ENCODE data around the gene NPY4R2.
"Not testable (repeated sequence)": the region's sequence is repeated elsewhere in the genome, so short reads cannot be mapped to it uniquely, and the experiment has no call there.

Gene NPY4R2, protein sequence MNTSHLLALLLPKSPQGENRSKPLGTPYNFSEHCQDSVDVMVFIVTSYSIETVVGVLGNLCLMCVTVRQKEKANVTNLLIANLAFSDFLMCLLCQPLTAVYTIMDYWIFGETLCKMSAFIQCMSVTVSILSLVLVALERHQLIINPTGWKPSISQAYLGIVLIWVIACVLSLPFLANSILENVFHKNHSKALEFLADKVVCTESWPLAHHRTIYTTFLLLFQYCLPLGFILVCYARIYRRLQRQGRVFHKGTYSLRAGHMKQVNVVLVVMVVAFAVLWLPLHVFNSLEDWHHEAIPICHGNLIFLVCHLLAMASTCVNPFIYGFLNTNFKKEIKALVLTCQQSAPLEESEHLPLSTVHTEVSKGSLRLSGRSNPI

GRCh38 chr10:47918475-47918874, at the start of gene NPY4R2:
Gene NPY4R2 (plus strand): TSS chr10:47918662. CDS start chr10:47921988, 3,326 bp downstream.
- not testable (repeated sequence) for DNase-seq (ENCODE audit: low read depth, low spot score)

GRCh38 chr10:47870887-47871286, 47.6 kb upstream of the NPY4R2 start:
- DNase-seq (ENCODE audit: low read depth, low spot score) = not testable (repeated sequence)

- DNase-seq (ENCODE audit: low read depth, low spot score) = not testable (repeated sequence)
Measured at GRCh38 chr10:47871485-47872180, 46.8 kb upstream of the NPY4R2 start.

DNA sequence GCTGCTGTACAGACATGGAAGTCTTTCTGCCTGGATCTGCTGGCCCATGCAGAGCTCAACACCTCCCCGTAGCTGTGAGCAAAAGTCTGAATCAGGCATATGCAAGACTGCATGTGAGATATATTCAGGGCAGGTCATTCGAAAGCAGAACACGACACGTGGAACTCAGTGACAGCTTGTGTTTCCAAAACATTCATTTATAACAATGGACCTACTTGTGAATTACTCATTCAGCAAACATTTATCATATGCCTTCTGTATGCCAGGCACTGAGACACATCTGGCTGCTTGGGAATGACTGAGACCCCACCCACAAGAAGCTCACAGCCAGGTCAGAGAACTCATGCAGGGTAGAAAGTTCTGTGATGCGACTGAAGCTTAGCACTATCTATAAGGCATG, 46.2 kb upstream of the NPY4R2 start:
- DNase-seq (ENCODE audit: low read depth, low spot score) = not testable (repeated sequence)

DNA sequence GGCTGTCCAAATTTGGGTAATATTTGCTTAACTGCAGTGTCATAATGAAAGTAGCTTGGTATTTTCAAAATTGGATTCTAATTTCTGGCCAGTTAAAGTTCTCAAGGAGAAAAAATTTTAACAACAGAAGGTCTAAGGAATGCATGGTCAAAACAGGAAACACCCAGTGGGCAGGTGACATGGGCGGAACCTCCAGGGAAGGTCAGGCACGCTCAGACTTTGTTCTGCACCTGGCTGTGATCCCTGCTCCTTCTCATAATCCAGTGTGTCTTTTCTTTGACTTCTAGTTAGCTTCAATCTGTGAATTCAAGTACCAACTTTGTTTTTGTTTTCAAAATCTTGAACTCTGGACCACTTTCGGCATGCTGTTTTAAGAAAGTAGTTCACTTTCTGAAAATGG, 34.2 kb upstream of the NPY4R2 start:
- DNase-seq (ENCODE audit: low read depth, low spot score) = not testable (repeated sequence)

DNA sequence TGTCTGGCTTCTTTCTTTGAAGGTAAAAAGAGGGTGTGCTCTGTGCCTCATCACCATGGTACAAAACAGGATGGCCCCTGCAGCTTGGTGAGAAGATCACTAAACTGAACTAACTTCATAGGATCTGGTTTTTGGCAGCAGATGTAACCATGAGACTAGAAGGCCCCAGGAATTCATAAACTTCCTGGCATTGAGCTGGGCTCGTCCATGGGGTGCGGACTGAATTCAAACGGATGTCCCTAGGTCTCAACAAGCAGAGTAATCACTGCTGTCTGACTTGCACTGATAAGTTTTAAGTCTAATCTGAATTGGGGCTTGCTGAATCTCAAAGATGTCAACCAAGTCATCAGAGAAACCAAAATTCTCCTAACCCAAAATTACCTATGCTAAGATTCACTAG, 33.5 kb upstream of the NPY4R2 start:
- DNase-seq (ENCODE audit: low read depth, low spot score) = not testable (repeated sequence)

- DNase-seq (ENCODE audit: low read depth, low spot score) = not testable (repeated sequence)
Measured at GRCh38 chr10:47886356-47886755, 32.1 kb upstream of the NPY4R2 start.

DNA sequence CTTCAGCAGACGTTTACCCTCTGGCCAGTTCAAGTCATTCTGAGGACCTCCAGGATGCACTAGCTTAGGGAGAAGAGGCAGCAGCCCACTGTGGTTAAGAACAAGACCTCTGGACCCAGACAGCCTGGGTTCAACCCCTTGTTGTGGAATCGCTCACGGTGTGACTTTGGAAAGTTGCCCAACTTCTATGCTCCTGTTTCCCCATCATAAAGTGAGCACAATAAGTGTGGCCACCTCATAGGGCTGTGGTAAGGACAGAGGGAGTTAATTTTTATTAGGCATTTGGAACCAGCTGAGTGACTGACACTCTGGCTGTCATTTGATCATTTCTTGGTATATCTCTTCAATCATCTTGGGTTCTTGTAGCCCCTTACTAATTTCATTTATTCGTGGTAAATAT, 31.6 kb upstream of the NPY4R2 start:
- not testable (repeated sequence) for DNase-seq (ENCODE audit: low read depth, low spot score)

DNA sequence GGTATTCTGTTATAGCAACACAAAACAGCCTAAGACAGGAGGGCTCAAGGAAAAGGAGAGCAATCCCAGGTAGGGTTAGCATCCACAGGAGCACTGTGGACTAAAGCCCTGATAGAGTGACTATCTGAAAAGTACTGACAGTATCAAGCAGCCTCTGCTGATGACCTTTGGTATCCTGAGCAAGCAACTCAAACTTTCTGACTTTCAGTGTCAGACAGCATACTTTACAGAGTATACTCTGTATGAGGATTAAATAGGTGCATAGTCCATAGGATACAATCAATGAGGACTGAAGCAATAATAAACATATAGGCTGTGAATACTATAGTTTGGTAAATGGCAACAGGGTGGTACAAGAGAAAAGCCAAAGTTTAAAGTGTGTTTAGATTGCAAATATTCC, 27.7 kb upstream of the NPY4R2 start:
- not testable (repeated sequence) for DNase-seq (ENCODE audit: low read depth, low spot score)

DNA sequence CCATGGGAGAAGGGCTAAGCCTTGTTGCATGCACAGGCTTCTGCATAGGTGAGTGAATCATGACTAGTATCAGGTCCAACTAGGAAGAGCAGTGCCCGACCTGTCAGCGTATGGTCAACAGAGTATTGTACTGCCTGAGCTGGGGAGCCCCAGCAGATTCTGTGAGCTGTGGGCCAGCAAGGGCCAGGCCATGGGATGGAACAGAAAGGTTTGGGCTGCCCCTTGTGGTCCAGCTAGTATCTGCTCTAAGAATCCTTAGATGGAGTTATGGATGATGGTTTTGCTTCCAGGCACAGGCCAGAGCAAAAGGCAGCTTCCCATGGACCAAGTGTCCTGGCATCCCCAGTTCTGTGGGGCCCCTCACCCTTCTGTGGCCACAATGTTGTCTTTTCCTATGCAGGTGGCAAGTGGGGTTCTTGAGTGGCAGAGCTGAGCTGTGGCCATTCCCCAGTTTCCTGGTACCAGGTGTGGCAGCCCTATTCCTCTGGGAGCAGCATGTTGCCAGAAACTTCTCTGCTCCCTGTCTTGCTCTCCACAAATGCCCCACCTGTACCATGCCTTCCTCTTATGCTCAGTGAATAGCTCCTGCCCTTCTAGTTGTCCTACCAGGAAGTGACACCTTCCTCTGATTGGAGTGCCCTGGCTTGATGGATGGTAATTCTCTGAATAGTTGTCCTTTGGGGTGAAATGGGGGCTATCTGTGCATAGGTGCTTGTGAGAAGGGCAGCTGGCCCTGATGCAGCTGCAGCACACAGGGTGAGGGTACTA, 25.8 kb upstream of the NPY4R2 start:
- DNase-seq (ENCODE audit: low read depth, low spot score) = not testable (repeated sequence)

DNA sequence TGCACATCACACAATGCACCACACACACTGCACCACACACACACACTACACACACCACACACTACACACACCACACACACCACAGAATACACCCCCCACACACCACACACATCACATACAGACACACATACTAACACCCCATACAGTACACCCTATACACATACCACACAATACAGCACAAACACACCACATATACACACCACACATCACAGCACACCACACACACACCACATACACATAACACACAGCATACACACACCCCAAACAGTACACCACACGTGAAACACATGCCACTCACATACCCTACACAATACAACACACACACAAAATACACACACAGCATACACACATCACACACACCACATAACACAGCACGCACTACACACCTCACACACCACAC, 23.9 kb upstream of the NPY4R2 start:
- DNase-seq (ENCODE audit: low read depth, low spot score) = not testable (repeated sequence)

GRCh38 chr10:47897813-47898212, 20.6 kb upstream of the NPY4R2 start:
- not testable (repeated sequence) for DNase-seq (ENCODE audit: low read depth, low spot score)

DNA sequence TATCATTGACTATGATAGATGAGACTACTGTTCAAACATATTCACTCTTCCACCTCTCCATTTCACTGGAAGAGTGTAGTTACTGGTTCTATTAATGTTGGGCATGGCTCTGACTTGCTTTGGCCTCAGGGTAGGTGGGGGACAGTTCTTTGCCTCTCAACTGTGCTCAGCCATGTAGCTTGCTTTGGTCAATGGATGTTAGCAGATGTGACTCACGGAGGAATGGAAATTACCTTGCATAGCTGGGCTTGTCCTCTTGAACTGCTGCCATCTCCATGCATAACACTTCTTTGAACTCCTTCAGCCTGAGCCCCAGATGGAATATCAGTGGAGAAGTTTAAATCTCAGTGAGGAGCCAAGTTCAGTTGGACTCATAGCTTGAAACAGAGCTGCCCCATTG, 9.1 kb upstream of the NPY4R2 start:
- not testable (repeated sequence) for DNase-seq (ENCODE audit: low read depth, low spot score)

- DNase-seq (ENCODE audit: low read depth, low spot score) = not testable (repeated sequence)
Measured at GRCh38 chr10:47910486-47910885, 8.0 kb upstream of the NPY4R2 start.

GRCh38 chr10:47914052-47914451, 4.4 kb upstream of the NPY4R2 start:
- not testable (repeated sequence) for DNase-seq (ENCODE audit: low read depth, low spot score)

DNA sequence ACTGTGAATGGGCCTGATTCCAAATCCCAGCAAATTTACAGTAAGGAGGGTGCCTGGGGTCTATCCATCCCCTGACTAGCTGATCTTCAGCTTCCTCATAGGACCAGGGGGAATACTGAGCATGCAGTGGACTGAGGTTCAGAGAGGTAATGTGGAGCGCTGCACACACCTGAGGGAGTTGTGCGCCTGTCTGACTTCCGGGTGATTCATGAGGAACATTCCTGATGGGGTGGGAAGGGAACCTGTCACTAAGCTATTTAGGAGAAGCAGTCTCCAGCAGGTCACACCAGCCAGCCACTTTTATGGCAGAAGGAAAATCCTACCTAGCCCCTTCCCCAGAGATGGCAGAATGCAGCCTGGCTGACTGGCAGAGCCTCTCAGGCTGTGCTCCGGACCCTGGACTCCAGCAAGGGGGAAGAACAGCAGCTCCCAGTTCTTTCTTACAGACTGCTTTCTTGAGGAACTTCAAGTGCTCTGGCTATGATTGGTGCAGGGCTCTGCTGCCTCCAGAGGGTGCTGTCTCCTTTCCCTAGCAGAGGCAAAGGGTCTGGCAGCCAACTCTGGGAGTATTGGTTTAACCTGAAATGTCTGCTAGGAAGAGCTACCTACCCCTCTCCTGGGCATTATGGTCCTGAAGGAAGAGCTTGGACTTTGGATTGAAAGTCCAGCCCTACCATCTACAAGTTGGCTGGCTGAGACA, 2.5 kb upstream of the NPY4R2 start:
- not testable (repeated sequence) for DNase-seq (ENCODE audit: low read depth, low spot score)

DNA sequence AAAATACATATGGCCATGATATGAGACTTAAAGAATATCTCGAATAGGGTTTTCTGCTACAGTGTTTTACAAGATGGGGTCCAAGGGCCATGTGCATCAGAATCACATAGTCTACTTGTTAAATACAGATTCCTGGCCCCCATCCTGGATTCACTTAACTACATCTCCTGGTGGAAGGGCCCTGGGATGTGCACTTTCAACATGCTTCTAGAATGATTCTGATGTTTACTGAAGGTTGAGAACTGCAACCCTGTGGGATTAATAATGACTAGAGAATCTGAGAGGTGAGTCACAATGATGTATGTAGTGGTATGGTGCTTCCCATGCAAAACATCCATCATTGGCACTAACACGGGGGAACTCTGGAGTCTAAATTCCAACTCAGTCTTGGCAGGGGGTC, 2.1 kb downstream of the NPY4R2 start:
- DNase-seq (ENCODE audit: low read depth, low spot score) = not testable (repeated sequence)

DNA sequence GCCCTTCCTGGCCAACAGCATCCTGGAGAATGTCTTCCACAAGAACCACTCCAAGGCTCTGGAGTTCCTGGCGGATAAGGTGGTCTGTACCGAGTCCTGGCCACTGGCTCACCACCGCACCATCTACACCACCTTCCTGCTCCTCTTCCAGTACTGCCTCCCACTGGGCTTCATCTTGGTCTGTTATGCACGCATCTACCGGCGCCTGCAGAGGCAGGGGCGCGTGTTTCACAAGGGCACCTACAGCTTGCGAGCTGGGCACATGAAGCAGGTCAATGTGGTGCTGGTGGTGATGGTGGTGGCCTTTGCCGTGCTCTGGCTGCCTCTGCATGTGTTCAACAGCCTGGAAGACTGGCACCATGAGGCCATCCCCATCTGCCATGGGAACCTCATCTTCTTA, 4.0 kb downstream of the NPY4R2 start:
- DNase-seq (ENCODE audit: low read depth, low spot score) = not testable (repeated sequence)

GRCh38 chr10:47924628-47925027, 6.2 kb downstream of the NPY4R2 start:
- DNase-seq (ENCODE audit: low read depth, low spot score) = not testable (repeated sequence)

DNA sequence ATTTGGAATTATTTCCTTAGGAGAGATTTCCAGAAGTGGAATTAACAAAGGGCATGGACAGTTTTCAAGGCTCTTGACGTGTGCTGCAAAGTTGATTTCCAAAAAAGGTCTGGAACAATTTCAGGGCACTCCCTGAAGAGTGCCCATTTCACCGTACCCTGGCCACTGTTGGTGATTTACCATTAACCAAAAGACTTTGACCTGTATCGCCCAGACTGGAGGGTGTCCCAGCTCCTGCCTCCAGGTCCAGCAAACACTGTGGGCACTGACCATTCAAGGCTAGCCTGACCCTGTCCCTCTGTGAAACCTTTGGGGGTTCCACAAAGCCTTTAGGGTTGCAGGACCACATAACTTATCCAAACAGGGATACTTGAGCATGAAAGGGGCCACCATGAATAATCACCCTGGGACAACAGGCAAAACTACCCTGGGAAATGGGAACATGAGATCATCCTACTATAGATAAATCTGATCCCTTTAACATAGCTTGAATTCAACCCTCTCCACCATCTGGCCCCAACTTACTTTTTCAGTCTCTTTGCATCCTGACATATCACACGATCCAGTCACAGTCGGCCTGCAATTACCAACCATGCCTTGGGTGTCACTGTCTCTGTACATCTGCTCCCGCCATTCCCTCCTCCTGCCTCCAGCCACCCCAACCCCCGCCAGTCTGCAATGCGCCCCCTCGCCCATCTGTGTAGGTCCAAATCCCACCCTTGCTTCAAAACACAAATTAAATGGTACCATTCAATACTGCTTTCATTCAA, 8.9 kb downstream of the NPY4R2 start:
- not testable (repeated sequence) for DNase-seq (ENCODE audit: low read depth, low spot score)

DNA sequence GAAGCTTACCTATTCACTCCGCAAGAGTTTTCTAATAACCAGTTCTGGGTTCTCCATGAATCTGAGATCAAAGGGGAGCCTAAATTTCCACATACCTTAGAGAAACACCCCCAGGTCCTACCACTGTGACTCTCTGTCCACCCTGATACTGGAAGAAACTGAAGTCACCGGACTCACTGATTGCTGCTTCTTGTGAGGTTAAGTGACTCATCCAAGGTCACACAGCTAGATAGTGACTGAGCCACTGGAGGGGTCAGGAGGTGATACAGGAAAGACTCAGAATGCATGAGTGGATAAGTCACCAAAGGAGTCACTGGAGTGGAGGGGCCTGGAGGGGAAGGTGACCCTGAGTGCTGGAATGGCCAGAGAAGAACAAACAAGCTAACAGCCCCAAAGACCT, 9.8 kb downstream of the NPY4R2 start:
- DNase-seq (ENCODE audit: low read depth, low spot score) = not testable (repeated sequence)

Measured in iPS DF 19.7 (cell line).